K562 (cell line): ENCODE measurements around the gene ABCC9. TPM values are rescaled to one million over a fixed set of nuclear protein-coding genes. Genes with fewer than 3 reads are reported as not detected.

Experiments
- ATAC-seq: fragments of 200-7000 bp; cut with Tn5 transposase; 3 replicates; pipeline ENCODE4 v1.9.1; 2020; ENCODE audit warnings: moderate library complexity
- BruUV-seq: library from RNA; stranded (reverse); fragments of 400-500 nt; replicated peaks from 2 replicates; lab custom pipeline; 2021; lab: Mats Ljungman, UMichigan
- CTCF ChIA-PET: fragments of 300-600 bp; formaldehyde crosslinking; extraction: SDS; loops from one replicate; lab custom pipeline; 2021; ENCODE audit warnings: low intra/inter-chr PET ratio; lab: Yijun Ruan, JAX
- POLR2A ChIA-PET: fragments of 300-600, 350-650 bp; sonication (Branson Sonifier 250); formaldehyde crosslinking; extraction: SDS; loops from one replicate; lab custom pipeline; 2021; ENCODE audit warnings: antibody characterized with exemption, inconsistent platforms; lab: Yijun Ruan, JAX
- DNase-seq, 4 experiments: peaks; one replicate each; pipeline versions ENCODE4 v3.0.0 to v3.0.0-alpha.2; 2011 to 2018; ENCODE audit warnings: low spot score in 3 of 4, mixed read lengths in 3 of 4; ENCODE audit errors: extremely low read depth in 1 of 4
- FAIRE-seq: peaks from 2 replicates; lab custom pipeline; 2011; peaks lifted over from hg19 to GRCh38; lab: Jason Lieb, UNC
- H2AFZ ChIP-seq: 2 replicates; pipeline ENCODE4 v1.6.0; 2011; ENCODE audit warnings: low read depth, low read length, control low read depth, inconsistent platforms
- H3K27ac ChIP-seq: fragments of 200-600 bp; 3 replicates; pipeline ENCODE4 v1.8.0; 2011; ENCODE audit warnings: low read depth, mild to moderate bottlenecking, control low read depth, inconsistent platforms, low read length, moderate library complexity, mixed read lengths; ENCODE audit errors: extremely low read depth
- H3K27me3 ChIP-seq, 2 experiments: fragments of 300-600 bp in 1 of 2; 2 replicates in 1 of 2; 3 replicates in 1 of 2; pipeline versions ENCODE4 v1.6.0 to v1.8.0; 2011; ENCODE audit warnings: inconsistent platforms in 2 of 2, low read length in 2 of 2, mild to moderate bottlenecking in 1 of 2, mixed read lengths in 1 of 2, moderate library complexity in 1 of 2; ENCODE audit not compliant: control insufficient read depth in 2 of 2, insufficient read depth in 2 of 2
- H3K36me3 ChIP-seq: fragments of 300-600 bp; 3 replicates; pipeline ENCODE4 v1.8.0; 2011; ENCODE audit warnings: mild to moderate bottlenecking, low read length, inconsistent platforms; ENCODE audit not compliant: control insufficient read depth, insufficient read depth
- H3K4me1 ChIP-seq, 2 experiments: fragments of 200-600 bp in 1 of 2; replicated peaks in 1 of 2; 2 replicates in 1 of 2; 3 replicates in 1 of 2; pipeline versions ENCODE4 v1.5.1 to v1.8.0; 2011; ENCODE audit warnings: inconsistent platforms in 2 of 2, low read length in 2 of 2, mild to moderate bottlenecking in 1 of 2, mixed read lengths in 1 of 2, moderate library complexity in 1 of 2; ENCODE audit not compliant: control insufficient read depth in 2 of 2, insufficient read depth in 2 of 2
- H3K4me2 ChIP-seq: 2 replicates; pipeline ENCODE4 v1.6.1; 2011; ENCODE audit warnings: low read length, control low read depth, inconsistent platforms, mixed read lengths; ENCODE audit not compliant: insufficient read depth
- H3K4me3 ChIP-seq: fragments of 200-600 bp; sonication (generic), shearing (Covaris generic); 2 replicates; pipeline ENCODE4 v1.5.1; 2016; ENCODE audit warnings: control low read depth, inconsistent platforms
- H3K79me2 ChIP-seq: fragments of 200-600 bp; 3 replicates; pipeline ENCODE4 v1.8.0; 2011; ENCODE audit warnings: low read length, inconsistent platforms; ENCODE audit not compliant: control insufficient read depth, insufficient read depth
- H3K9ac ChIP-seq, 2 experiments: 2 replicates each; pipeline versions ENCODE4 v1.6.0 to v1.6.1; 2011; ENCODE audit warnings: low read depth in 2 of 2, low read length in 2 of 2, control low read depth in 1 of 2, inconsistent platforms in 1 of 2, mild to moderate bottlenecking in 1 of 2, mixed read lengths in 1 of 2; ENCODE audit not compliant: insufficient read depth in 1 of 2
- H3K9me1 ChIP-seq: one replicate; pipeline ENCODE4 v1.6.0; 2011; ENCODE audit warnings: inconsistent platforms, mild to moderate bottlenecking, low read length, moderate library complexity; ENCODE audit not compliant: control insufficient read depth, insufficient read depth
- H3K9me3 ChIP-seq: replicated peaks from 2 replicates; pipeline ENCODE4 v1.5.1; 2011; ENCODE audit warnings: low read depth, low read length, inconsistent platforms; ENCODE audit not compliant: control insufficient read depth, insufficient read depth
- H4K20me1 ChIP-seq: replicated peaks from 2 replicates; pipeline ENCODE4 v1.6.1; 2011; ENCODE audit warnings: low read length, inconsistent platforms, mixed read lengths; ENCODE audit not compliant: control insufficient read depth, insufficient read depth
- ADNP ChIP-seq: fragments of 200-800 bp; sonication (Bioruptor generic); IDR thresholded peaks from 2 replicates; pipeline ENCODE4 v1.6.1; 2016; ENCODE audit warnings: missing genetic modification characterization, missing compliant biosample characterization
- BDP1 ChIP-seq: IDR thresholded peaks from 3 replicates; pipeline ENCODE4 v1.6.1; 2011; ENCODE audit not compliant: insufficient read length, insufficient read depth
- EP400 ChIP-seq: fragments of 450-650 bp; IDR thresholded peaks from 2 replicates; pipeline ENCODE4 v1.6.1; 2017; ENCODE audit warnings: antibody characterized with exemption, mild to moderate bottlenecking, moderate library complexity
- RFX5 ChIP-seq: IDR thresholded peaks from 2 replicates; pipeline ENCODE4 v1.6.1; 2011; ENCODE audit warnings: low read depth, mild to moderate bottlenecking, improper control_type of control experiment, low read length
- SMC3 ChIP-seq: conservative IDR thresholded peaks from 2 replicates; pipeline ENCODE4 v1.6.1; 2011; ENCODE audit warnings: low read depth, low read length, improper control_type of control experiment; ENCODE audit not compliant: insufficient read depth
- THAP12 ChIP-seq: fragments of 250-450 bp; sonication (Bioruptor Pico); IDR thresholded peaks from 2 replicates; pipeline ENCODE4 v1.9.0; 2021; ENCODE audit warnings: mild to moderate bottlenecking, inconsistent platforms
- TRIM25 ChIP-seq: fragments of 450-650 bp; IDR thresholded peaks from 2 replicates; pipeline ENCODE4 v1.7.0; 2016; ENCODE audit warnings: borderline replicate concordance
- USF1 ChIP-seq: sonication (generic); formaldehyde crosslinking; IDR thresholded peaks from 2 replicates; pipeline ENCODE4 v1.9.0; 2022; ENCODE audit warnings: mild to moderate bottlenecking, missing genetic modification reagents
- ZBTB11 ChIP-seq, 3 experiments: fragments of 200-800 bp in 1 of 3; fragments of 250-450 bp in 1 of 3; fragments of 450-650 bp in 1 of 3; sonication (Bioruptor Pico) in 1 of 3; sonication (Bioruptor generic) in 1 of 3; formaldehyde crosslinking in 1 of 3; IDR thresholded peaks; 2 replicates each; pipeline versions ENCODE4 v1.6.1 to v1.8.0; 2016 to 2022; ENCODE audit warnings: mild to moderate bottlenecking in 2 of 3, missing genetic modification characterization in 2 of 3, missing compliant biosample characterization in 1 of 3, moderate library complexity in 1 of 3
- ZNF282 ChIP-seq: sonication (generic); formaldehyde crosslinking; IDR thresholded peaks from 2 replicates; pipeline ENCODE4 v1.8.1; 2023; ENCODE audit warnings: missing genetic modification reagents
- ZNF707 ChIP-seq: fragments of 250-450 bp; sonication (Bioruptor Pico); conservative IDR thresholded peaks from 2 replicates; pipeline ENCODE4 v1.8.0; 2022; ENCODE audit warnings: inconsistent platforms, mild to moderate bottlenecking, moderate library complexity
- WGBS: fragments of 100-300 bp; shearing (Covaris generic); methylation state at CpG from one replicate; pipeline ENCODE4 v1.1.6; 2016; ENCODE audit warnings: low coverage, mixed read lengths; ENCODE audit not compliant: insufficient coverage; ENCODE audit errors: missing lambda C conversion rate; 5-methylcytosine and 5-hydroxymethylcytosine counted together
- in situ Hi-C: fragments of 300-500 bp; cut with MboI; formaldehyde crosslinking; loops from 4 replicates; pipeline ENCODE4 v1.15.0; 2018; ENCODE audit warnings: inconsistent platforms, mixed read lengths
- intact Hi-C: fragments of 100-400 bp; cut with micrococcal nuclease; formaldehyde crosslinking; loops from 2 replicates; pipeline ENCODE4 v1.14.2; 2022
- polyA plus RNA-seq, 8 experiments: library from polyadenylated mRNA; depleted of rRNA in 4 of 8; stranded (reverse) in 5 of 8; unstranded in 3 of 8; fragments of >200 nt; fragmentation: Nextera tagmentation in 2 of 8; fragmentation: Illumina TruSeq in 1 of 8; extraction: Ambion mirVana in 2 of 8; extraction: Trizol in 1 of 8; gene quantifications; 2 replicates each; pipeline versions ENCODE4 v1.2.1 to v1.2.3, GENCODE V29; 2011 to 2014; ENCODE audit warnings: inconsistent platforms in 1 of 8, missing spikeins in 1 of 8
- total RNA-seq, 7 experiments: library from RNA; depleted of rRNA in 6 of 7; stranded (reverse); fragments of >200 nt in 6 of 7; fragmentation: Illumina TruSeq in 2 of 7; extraction: Trizol in 2 of 7; gene quantifications; 2 replicates each; pipeline versions ENCODE4 v1.2.1 to v1.2.3, GENCODE V29; 2011 to 2021; ENCODE audit warnings: low replicate concordance in 1 of 7

The ABCC9 gene
- total and polyA plus RNA-seq, 9 of the 15 experiments (the other 6 are each of a cell fraction or from before 2014, with no cell fraction given) = 0.05 to 0.40 (median 0.18) TPM

GRCh38 chr12:21892341-21892740, 48.9 kb downstream of the ABCC9 start (continued):
- TF ChIP-seq BDP1 (no peak), ZNF707 (CRISPR knock-in tag) (no peak), ZNF282 (no peak)

- CTCF ChIA-PET = no interaction called here
- H4K20me1 ChIP-seq = no peaks in the 10 kb centered on the region
- TF ChIP-seq SMC3 = no peak
- TF ChIP-seq ZBTB11 (CRISPR knock-in tag; IDR thresholded peaks at IDR 0.05) = no peak
- TF ChIP-seq USF1 (CRISPR knock-in tag) = no peak
- TF ChIP-seq EP400 = no peak
- no peak for TF ChIP-seq TRIM25
- no peak for TF ChIP-seq THAP12
- no peak for TF ChIP-seq ADNP (tag)
- TF ChIP-seq RFX5 = no peak
Observed at GRCh38 chr12:21891751-21892217, 49.4 kb downstream of the ABCC9 start.

More at GRCh38 chr12:21891751-21892217, 49.4 kb downstream of the ABCC9 start:
- DNase-seq (no peak), FAIRE-seq (no peak), ATAC-seq (no peak)
- Histone ChIP-seq H3K4me1 (no peaks in the 10 kb centered on the region), H3K27ac (no peak overlapping the region), H3K4me3 (no peak overlapping the region), H3K79me2 (no peaks in the 10 kb centered on the region), H3K9me1 (no peaks in the 10 kb centered on the region), H3K9ac (no peak overlapping the region), H3K4me2 (no peak overlapping the region), H2AFZ (no peak overlapping the region), H3K27me3 (no peaks in the 10 kb centered on the region), H3K36me3 (no peaks in the 10 kb centered on the region), H3K9me3 (no peaks in the 10 kb centered on the region; the same call in 1 of the 2 replicates)
- intact Hi-C loops = no loop called here
- 0% methylated on average over 2 of the region's 2 CpGs for WGBS
- POLR2A ChIA-PET = no interaction called here
- BruUV-seq = no TSS peak
- in situ Hi-C loops = no loop called here
